Amniotic stem cell (primary cell): ENCODE measurements around the gene STX5.
A peak's percentile ranks its signal among the peaks of the same experiment; 100 is the strongest.
"Not testable (repeated sequence)": the region's sequence is repeated elsewhere in the genome, so short reads cannot be mapped to it uniquely, and the experiment has no call there.

Experiments
- DNase-seq: peaks from one replicate; lab custom pipeline; 2025; lab: John Stamatoyannopoulos, UW

The STX5 gene

DNA sequence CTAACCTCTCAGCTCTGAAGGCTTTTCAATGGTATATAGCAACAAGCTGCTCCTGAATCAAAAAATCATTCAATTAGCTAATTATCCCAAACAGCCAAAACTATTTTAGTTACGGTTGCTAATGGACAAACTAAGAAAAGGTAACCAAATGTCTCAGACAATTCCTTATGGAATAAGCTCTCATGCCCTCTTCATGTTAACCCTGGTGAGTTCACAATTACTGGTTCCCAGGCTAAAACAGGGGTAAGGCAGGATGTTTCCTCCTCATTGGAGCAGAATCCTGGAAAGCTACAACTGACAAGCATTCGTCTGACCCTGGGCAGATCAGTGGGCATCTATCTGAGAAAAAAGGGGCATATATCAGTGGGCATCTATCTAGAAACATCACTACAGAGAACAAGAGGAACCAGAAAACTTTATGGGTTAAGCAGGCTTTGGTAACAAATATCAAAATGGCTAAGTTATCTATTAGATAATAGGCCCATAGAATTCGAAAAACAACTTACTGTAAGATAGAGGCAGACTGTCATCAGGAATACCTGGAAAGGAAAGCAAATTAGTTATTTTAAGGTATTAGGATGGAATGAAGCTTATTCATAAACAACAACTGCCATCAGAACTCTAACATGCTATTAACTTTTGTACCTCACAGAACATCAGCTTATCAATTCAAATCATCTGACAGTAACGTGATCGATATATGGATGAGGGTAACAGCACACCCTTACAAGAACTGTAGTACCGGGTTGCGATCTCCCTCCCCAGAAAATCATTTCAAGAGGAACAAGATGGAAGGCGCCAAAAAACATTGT, 22.4 kb upstream of the STX5 start:
- DNase-seq, result no peak

DNA sequence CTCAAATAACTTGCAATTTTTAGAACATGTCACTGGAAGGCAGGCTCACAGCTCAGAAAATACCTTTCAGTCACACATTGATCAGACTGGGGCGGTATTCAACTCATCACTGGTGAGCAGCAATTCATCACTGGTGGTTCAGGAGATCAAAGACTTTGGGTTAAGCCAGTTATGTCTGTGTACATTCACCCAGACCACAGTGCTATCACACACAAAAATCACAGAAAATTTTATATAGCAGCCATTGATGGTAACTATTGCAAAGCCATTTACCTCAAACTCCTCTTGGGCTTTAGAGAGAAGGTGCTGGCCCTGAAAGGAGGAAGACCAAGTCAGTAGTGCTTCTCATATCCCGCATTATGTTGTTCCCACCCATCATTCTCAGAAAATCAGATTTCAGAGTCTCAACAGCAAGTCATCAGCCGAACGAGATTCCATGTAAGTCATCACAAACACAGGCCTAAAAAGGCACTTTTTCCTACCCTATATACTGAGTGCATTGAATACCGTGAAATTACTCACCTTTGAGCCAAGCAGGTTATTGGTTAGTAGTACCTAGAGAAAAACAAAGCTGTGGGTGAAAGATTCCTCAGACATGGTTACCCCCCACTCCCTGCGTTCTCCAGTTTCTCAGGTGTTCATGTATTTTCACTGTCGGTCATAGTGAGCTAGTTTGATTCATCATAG, 21.6 kb upstream of the STX5 start:
- no peak for DNase-seq

DNA sequence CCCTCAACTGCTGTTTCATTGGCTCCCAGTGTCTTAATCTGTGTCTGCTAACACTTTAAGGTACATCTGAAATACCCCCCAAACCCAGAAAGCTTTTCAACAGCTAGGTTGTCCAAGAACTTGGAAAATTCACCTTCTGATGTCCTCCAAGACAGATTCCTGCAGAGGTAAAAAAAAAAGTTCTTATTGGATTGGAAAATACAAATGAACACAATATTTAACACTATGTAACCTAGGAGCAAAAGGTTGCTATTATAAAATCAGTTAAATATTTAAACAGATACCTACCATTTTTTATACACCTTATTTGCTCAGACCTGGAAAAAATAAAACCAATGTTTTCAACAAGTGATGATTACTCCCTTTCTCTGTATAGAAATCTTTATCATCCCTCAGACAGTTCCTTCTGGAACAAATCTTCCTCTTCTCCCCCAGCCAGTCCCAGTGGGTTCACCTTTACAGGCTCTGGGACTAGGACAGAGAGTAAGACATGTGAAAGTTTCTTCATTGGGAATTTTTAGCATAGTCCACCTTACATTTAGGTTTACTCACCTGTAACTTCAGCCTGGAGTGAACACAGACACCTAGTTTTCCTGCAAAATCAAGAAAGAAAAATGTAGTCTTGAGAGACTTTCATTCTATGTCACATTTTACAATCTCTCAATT, 20.8 kb upstream of the STX5 start:
- no peak for DNase-seq

DNA sequence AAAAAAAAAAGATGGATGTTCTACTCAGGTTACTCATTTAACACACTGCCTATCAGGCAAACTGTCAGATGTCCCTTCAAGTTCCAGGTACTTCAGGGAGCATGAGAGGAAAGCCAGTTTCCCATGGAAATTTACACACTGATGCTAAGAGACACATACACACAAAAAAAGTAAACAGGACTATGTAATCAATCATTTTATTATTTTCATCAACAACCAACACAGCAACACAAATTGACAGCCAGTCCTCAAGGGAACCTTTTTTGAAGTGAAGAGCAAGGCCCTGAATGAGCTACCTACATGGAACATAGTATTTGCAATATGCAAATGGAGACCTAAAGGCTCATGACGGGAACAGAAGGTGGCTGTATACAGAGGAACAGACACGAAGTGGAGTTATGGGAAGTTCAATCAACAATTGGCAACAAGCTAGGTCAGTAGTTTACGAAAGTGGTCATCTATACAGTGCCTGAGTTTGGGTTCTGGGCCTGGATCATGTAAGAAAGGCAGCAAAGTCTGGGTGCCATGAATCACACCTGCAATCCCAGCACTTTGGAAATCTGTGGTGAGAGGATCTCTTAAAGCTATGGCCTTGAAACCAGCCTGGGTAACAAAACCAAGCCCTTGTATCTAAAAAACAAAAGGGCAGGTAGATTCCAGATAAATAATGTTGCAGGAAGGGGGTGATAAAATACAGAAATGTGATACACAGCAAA, 20.1 kb upstream of the STX5 start:
- no peak for DNase-seq

DNA sequence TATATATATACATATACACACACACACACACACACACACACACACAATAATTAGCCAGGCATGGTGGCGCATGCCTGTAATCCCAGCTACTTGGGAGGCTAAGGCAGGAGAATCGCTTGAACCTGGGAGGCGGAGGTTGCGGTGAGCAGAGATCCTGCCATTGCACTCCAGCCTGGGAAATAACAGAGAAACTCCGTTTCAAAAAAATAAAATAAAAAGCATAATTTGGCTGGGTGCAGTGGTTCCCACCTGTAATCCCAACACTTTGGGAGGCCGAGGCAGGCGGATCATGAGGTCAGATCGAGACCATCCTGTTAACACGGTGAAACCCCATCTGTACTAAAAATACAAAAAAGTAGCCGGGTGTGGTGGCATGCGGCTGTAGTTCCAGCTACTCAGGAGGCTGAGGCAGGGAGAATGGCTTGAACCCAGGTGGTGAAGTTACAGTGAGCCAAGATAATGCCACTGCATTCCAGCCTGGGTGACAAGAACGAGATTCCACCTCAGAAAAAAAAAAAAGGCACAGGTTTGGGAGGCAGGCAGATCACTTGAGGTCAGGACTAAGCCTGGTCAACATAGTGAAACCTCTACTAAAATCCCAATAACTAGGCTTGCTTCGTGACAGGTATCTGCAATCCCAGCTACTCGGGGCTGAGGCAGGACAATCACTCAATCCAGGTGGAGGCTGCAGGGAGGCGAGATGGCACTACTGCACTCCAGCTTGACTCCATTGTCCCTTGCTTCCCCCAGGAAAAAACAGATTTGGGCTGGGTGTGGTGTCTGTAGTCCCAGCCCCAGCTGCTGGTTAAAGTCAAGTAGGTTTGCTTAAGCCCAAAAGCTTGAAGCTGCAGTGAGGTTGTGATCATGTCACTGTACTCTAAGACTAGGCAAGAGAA, 19.3 kb upstream of the STX5 start:
- no peak for DNase-seq

DNA sequence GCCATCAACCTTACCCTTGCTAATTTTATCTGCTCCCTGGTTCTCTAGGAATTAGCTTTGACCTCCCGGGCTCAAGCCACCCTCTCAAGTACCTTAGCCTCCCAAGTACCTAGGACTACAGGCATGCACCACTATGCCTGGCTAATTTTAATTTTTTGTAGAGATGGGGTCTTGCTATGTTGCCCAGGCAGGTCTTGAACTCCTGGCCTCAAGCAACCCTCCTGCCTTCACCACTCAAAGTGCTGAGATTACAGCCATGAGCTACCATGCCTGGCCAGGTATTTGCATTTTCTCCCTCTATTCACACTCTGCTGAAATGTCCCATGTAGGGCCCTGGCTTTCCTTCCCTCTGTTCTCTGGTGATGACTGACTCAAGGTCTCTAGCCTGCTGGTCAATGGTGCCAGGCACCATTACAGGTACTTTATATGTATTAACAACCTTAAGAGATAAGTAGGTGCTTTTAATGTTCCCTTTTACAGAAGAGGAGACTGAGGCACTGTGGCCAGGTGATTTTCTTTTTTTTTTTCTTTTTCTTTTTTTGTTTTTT, 16.0 kb upstream of the STX5 start:
- DNase-seq, result no peak

DNA sequence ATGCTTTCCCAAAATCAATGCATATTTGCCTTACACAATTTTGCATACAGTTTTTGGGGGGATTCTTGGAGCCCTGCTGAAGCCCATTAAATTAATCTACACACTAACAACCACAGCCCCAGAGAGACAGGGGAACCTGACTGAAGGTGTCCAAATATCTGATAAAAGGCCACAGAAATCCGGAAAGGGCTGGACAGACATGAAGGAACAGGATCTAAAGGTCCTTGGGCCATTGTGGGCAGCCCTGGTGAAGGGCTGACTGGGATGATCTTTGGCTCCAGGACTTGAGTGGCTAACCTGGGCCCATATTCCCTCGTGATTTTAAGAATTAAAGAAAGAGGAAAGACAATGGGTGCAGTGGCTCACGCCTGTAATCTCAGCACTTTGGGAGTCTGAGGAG, 14.3 kb upstream of the STX5 start:
- DNase-seq, result no peak

DNA sequence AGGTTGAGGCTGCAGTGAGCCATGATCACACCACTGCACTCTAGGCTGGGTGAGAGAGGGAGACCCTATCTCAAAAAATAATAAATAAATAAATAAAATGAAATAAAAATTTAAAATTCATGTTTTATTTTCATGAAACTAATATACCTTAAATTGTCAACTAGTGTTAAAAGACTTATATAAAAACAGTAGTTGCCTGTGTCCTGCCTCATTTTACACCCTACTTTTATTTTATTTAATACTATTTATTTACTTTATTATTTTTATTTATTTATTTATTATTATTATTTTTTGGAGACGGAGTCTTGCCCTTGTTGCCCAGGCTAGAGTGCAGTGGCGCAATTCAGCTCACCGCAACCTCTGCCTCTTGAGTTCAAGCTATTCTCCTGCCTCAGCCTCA, 12.3 kb upstream of the STX5 start:
- no peak for DNase-seq

DNA sequence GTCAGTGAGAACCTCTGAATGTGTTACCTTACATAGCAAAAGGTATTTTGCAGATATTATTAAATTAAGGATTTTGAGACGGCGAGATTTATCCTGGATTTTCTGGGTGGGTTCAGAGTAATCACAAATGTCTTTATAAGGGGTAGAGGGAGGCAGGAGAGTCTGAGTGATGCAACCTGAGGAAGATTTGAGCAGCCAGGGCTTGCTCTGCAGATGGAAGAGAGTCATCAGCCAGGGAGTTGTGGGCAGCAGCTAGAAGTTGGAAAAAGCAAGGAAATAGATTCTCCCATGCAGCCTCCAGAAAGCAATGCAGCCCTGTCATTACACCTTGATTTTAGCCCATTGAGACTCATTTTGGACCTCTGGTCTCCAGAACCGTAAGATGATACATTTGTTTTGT, 11.6 kb upstream of the STX5 start:
- DNase-seq, result no peak

DNA sequence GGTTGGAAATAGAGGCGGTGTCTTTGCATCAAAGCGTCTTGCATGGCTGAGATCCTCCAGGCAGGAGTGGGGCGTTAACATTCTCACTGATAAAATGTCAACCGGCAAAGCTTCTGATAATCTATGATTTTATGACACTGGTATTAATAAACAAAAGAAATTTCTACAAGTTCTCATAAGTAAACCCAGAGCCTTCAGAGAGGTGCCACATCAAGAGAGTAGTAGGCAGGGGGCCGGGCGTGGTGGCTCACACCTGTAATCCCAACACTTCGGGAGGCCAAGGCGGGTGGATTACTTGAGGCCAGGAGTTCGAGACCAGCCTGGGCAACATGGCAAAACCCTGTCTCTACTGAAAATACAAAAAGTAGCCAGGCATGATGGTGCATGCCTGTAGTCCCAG, 11.0 kb upstream of the STX5 start:
- not testable (repeated sequence) for DNase-seq

DNA sequence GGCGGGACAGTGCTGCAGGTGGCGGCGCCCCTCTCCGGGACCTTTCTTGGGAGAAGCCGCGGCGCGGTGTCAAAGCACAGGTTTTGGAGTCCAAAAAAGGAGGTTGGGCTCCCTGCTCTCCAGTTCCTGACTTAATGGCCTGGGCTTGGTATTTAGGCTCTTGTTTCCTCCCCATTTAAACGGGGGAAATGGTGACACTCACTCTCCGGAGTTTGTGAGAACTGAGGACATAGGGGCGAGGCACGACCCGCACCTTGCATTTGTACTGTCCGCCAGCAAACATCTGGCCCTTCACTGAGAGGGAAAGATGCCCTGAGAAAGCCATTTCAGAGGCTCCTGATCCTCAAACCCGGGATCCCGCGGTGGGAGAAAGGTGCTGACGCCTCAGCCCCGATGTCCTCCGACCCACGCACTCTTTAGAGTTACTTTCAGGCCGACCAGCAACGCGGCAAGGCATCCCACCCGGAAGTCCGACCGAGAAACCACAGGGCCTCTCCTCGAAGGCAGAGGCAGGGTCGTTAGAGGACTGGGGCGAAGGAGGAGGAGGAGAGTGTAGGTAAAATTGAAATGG, 10.4 kb upstream of the STX5 start:
- no peak for DNase-seq

DNA sequence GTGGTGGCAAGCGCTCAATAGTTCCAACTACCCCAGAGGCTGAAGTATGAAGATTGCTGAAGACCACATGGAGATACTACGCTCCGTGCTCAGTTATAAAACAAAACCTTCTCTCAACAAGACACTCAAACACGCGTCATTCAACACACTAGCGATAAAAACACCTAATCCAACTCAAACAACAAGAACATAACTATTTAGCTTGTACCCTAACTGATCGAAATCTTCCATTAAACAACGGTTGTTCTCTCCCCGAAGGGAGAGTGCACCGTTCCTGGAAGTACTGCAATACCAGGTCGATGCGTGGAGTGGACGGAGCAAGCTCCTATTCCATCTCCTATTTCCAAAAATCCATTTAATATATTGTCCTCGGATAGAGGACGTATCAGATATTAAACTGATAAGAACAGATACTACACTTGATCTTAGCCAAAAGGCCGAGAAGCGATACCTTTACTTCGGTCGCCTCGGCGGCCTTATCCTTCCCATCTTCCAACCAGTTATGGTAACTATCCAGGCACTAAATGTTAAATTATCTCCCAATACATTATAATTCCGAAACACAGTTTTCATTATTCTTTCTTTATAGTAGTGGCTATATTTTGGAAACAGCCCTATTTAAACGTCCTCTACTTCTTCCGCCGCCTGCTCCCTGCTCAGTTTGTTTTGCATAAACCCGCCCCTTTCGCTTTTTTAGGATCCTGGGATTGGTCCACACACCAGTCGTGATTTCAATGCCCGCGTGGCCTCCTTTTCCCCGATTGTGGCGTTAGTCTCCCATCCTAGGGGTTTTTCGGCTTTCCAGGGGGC, 9.7 kb upstream of the STX5 start:
- peak; percentile 95 for DNase-seq

DNA sequence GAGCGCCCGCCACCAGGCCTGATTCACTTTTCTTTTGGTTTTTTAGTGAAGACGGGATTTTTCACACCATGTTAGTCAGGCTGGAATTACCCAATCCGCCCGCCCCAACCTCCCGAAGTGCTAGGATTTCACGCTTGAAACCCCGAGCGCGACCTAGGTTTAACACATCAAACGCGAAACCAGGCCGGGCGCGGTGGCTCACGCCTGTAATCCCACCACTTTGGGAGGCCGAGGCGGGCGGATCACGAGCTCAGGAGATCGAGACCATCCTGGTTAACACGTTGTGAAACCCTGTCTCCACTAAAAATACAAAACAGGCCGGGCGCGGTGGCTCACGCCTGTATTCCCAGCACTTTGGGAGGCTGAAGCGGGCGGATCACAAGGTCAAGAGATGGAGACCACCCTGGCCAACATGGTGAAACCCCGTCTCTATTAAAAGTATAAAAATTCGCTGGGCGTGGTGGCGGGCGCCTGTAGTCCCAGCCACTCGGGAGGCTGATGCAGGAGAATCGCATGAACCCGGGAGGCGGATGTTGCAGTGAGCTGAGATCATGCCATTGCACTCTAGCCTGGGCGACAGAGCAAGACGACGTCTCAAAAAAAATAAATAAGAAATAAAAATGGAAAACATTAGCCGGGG, 9.0 kb upstream of the STX5 start:
- peak; percentile 65 for DNase-seq

DNA sequence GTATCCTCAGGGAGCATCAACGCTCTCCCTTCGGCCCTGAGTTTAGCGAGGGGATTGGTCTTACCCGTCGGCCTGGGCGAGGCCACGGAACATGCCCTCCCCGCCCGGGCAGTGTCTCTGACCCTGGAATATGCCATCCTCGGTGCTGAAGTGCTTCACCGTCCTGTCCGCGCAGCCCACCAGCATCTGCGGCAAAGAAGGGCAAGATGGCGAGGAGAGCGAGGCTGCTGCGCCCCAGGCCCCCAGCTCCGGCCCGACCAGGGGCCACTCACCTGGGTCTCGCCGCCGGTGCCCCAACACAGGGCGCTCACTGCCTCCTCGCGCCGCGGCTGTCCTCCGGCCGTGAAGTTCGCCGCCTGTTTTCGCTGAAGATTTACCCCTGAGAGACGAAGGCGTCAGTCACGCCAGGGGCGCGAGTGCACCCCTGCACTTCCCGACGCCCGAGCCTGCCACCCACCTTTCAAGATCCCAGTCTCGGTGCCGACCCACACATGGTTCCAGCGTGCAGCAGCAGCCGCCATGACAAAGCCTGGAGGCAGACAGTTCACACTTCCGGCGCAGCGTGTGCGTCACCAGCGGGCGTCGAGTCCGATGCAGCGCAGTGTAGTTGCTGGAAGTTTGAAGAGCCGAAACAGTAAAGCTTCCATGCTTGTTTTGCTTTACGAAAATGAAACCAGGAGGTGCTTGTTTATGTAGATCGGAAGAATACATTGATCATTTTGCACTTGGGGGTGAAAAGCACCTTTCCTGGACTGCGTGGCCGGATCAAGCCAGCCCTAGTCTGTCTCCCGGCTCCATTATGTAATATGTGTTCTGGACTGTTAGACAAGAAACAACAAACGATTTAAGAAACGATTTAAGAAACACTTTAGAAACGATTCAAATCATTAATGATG, 7.4 kb upstream of the STX5 start, which contains the start of gene WDR74:
Gene WDR74, minus strand, starts transcription at position 541 of the 896 bp plus-strand sequence. Its CDS starts 20 bp downstream, at position 521.
- peak; percentile 81 for DNase-seq

DNA sequence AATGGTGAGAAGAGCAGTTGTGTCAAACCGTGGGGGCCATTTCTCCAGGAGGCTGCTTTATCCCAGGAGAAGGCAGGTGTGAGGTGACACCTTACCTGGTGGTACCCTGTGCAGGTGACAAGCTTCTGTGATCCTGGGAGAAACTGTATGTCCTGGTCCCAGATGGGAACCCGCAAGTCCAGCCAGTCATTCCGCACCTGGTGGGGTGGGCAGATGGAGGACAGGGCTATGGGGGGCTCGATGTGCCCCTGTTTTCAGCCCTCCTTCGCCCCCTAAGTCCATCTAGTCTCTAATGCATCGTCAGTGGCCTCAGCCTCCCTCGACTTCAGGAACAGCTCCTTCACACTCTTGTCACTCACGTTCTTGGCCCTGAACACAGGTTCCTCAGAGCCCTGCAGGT, 3.5 kb upstream of the STX5 start:
- no peak for DNase-seq

DNA sequence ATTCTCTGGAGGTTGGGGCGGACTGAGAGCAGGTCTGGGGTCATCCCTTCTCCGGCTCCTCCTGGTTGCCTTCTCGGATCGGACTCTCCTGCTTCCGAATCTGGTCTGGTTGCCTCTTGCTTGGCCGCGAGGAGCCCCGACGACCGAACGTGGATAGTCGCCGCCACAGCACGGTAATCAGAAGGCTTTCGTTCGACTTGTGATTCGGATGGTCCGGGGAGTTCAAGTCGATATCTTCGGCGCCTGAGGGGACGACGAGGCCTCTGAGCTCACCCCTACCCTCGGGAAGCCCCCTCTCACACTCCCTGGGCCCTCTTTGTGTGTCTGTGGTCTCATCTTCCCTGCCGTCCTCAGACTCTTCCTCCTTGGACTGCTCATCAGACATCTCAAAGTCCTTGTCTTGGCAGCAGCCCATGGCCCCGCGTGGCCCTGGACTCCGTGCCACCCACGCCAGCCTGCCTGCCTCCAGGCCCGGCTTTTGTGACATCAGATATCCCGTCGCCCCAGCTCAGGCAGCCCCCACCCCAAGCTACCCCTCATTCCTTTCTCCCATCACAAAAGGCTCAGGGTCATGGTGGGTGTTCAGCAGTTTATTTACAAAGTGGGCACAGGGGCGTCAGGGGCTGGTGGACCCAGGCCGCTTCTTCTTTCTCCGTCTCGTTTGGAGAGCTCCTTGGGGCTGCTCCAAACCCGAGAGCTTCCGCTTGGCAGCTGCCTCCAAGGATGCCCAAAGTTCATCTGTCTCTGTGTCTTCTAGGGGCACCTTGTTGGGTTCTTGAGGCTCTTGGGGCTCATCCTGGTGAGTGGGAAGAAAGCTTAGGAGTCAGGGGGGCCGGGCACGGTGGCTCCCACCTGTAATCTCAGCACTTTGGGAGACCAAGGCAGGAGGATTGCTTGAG, 734 bp upstream of the STX5 start, which contains the start of gene TEX54:
Gene TEX54, minus strand, starts transcription at position 506 of the 899 bp plus-strand sequence.
- no peak for DNase-seq

DNA sequence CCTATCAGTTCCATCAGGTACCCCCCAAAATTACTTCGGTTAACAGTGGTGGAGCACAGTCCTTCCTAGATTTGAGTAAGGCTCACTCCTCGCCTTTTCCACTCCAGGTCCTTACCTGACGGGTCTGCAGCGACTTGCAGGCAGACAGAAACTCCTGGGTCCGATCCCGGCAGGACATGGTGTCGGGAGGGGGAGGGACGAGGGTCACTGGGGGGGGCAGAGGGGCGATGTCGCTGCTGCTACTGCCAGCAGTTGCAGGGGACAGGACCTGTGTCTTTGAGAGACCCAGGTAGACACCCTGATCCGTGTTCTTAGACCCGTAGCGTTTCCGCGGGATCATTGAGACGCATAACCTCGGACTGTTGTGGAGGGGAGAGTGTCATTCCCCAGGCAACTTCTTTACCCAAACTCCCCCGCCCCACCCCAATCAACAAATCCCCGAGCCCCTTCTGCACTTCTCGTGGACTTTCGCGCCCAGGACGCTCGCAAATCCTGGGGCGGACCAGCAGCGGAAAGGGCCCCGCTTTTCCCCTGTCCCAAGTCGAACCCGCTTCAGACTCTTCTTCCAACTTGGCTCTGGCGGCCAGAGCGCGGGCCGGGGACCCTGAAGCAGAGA, 839 bp downstream of the STX5 start:
- DNase-seq, result no peak
